Gastrocnemius medialis (tissue), 4 donors: ENCODE measurements around the gene POLR2C. TPM values are rescaled to one million over a fixed set of nuclear protein-coding genes. Genes with fewer than 3 reads are reported as not detected.
A peak's percentile ranks its signal among the peaks of the same experiment; 100 is the strongest.

Source experiments
- ATAC-seq, 2 donors: fragments of 150-250 bp; one replicate each; pipeline ENCODE4 v1.9.1; 2016
- DNase-seq, 2 donors: peaks; one replicate each; pipeline ENCODE4 v3.0.0-alpha.2; 2019
- H3K27ac ChIP-seq, 4 donors: fragments of 200-600 bp; sonication (generic); 1 replicate in 1 of 4; 2 replicates in 3 of 4; pipeline ENCODE4 v1.5.1; 2016 to 2018; ENCODE audit warnings: mild to moderate bottlenecking in 2 of 4, moderate library complexity in 1 of 4
- H3K27me3 ChIP-seq, 3 donors: fragments of 200-600 bp; sonication (generic) in 2 of 3; 1 replicate in 1 of 3; 2 replicates in 2 of 3; pipeline versions ENCODE4 v1.5.1 to v1.6.0; 2016 to 2019; ENCODE audit warnings: mild to moderate bottlenecking in 1 of 3, moderate library complexity in 1 of 3
- H3K36me3 ChIP-seq, 2 donors: fragments of 200-600 bp; sonication (generic) in 1 of 2; one replicate each; pipeline ENCODE4 v1.5.1; 2017 to 2018
- H3K4me1 ChIP-seq, 2 donors: fragments of 200-600 bp; sonication (generic) in 1 of 2; one replicate each; pipeline ENCODE4 v1.5.1; 2016 to 2017; ENCODE audit warnings: mild to moderate bottlenecking in 2 of 2
- H3K4me3 ChIP-seq, 4 donors: fragments of 200-600 bp; sonication (generic) in 3 of 4; 1 replicate in 1 of 4; 2 replicates in 3 of 4; pipeline ENCODE4 v1.5.1; 2016 to 2019; ENCODE audit warnings: mild to moderate bottlenecking in 2 of 4
- H3K9me3 ChIP-seq, 3 donors: fragments of 200-600 bp; sonication (generic) in 2 of 3; 1 replicate in 1 of 3; 2 replicates in 2 of 3; pipeline ENCODE4 v1.5.1; 2016 to 2019
- CTCF ChIP-seq, 5 experiments: fragments of 450-650 bp in 3 of 5; fragments of 200-600 bp in 2 of 5; sonication (generic) in 2 of 5; IDR thresholded peaks in 4 of 5; conservative IDR thresholded peaks in 1 of 5; 1 replicate in 4 of 5; 2 replicates in 1 of 5; pipeline ENCODE4 v1.5.1; 2016 to 2019; ENCODE audit warnings: antibody characterized with exemption in 5 of 5, mild to moderate bottlenecking in 3 of 5, moderate library complexity in 3 of 5
- POLR2A ChIP-seq, 2 donors: fragments of 450-650 bp; IDR thresholded peaks; one replicate each; pipeline ENCODE4 v1.6.1; 2017; ENCODE audit warnings: antibody characterized with exemption in 2 of 2, mild to moderate bottlenecking in 2 of 2, moderate library complexity in 2 of 2
- in situ Hi-C, 4 donors: fragments of 200-750 bp; cut with MboI; loops; one replicate each; pipeline versions ENCODE4 v1.15.0 to v1.8.0; 2017; ENCODE audit warnings: low sequenced_read_pairs in 4 of 4
- intact Hi-C: fragments of 100-400 bp; cut with DNase I; formaldehyde crosslinking; loops from one replicate; pipeline ENCODE4 v1.15.1; 2023; ENCODE audit warnings: low total_unique reads
- total RNA-seq, 4 donors: library from RNA; depleted of rRNA; stranded (reverse); fragments of >200 nt; gene quantifications; one replicate each; pipeline versions ENCODE4 v1.1.0 to v1.2.3, GENCODE V29; 2016

POLR2C gene
- total RNA-seq, 4 donors from 2014 or later = 97.2 to 162 (median 134) TPM

DNA sequence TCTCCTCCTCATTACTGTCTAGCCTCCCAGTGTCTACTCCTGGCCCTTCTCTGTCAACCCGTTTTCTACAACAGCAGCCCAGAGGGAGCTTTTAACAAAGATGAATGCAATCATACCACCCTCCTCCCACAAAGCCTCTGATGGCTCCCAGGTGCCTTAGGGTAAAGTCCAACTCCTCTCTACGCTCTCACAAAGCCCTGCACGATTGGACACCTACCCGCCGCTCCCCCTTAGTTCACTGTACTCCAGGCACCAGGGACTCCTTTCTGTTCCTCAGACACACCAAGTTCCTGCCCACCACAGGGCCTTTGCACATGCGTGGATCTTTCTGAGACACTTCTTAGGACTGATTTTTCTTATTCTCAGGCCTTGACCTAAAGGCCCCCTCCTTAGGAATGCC, 56.4 kb downstream of the POLR2C start:
- Histone ChIP-seq H3K27me3 (no peaks in the 10 kb centered on the region), H3K9me3 (no peaks in the 10 kb centered on the region), H3K36me3 (no peaks in the 10 kb centered on the region), H3K27ac (no peak overlapping the region), H3K4me3 (no peak overlapping the region), H3K4me1 (no peaks in the 10 kb centered on the region)
- no peak for DNase-seq
- intact Hi-C loops (loop anchor here (1.0 kb wide), 2 partner anchors 100 to 219 kb away; no protein-coding TSS in a partner anchor), in situ Hi-C loops (loop anchor here in 3 of 4 donors (5.0 to 10.0 kb wide), 4 partner anchors 94 to 217 kb away; no protein-coding TSS in a partner anchor)
- TF ChIP-seq CTCF (IDR thresholded peaks at IDR 0.05 in 4 of 5, conservative IDR thresholded peaks at IDR 0.05 in 1 of 5) = no peak
- no peak for TF ChIP-seq POLR2A (IDR thresholded peaks at IDR 0.05)
- no peak for ATAC-seq

- TF ChIP-seq POLR2A (IDR thresholded peaks at IDR 0.05) (no peak), CTCF (IDR thresholded peaks at IDR 0.05 in 4 of 5, conservative IDR thresholded peaks at IDR 0.05 in 1 of 5) (peak; percentile 80 to 96 (median 90))
- in situ Hi-C loops (loop anchor here (5.0 to 10.0 kb wide), 4 partner anchors 95 to 218 kb away; no protein-coding TSS in a partner anchor), intact Hi-C loops (loop anchor here (1.0 kb wide), 2 partner anchors 101 to 220 kb away; no protein-coding TSS in a partner anchor)
- H3K4me1 ChIP-seq = no peaks in the 10 kb centered on the region
- ATAC-seq (peak; percentile 65 to 77), DNase-seq (peak; percentile 25 to 52)
- H3K4me3 ChIP-seq = no peak overlapping the region
- no peak overlapping the region for H3K27ac ChIP-seq
- no peaks in the 10 kb centered on the region for H3K36me3 ChIP-seq
- no peaks in the 10 kb centered on the region for H3K9me3 ChIP-seq
- no peaks in the 10 kb centered on the region for H3K27me3 ChIP-seq
These were observed 57.4 kb downstream of the POLR2C start for GRCh38 chr16:57519796-57520360.

Other genes with a start within 250 kb of the POLR2C start
- 10 to 100 TPM; 25.5 to 52.6 (median 44.5) TPM for gene ARL2BP, start 217.4 kb upstream of the POLR2C start, total RNA-seq
- gene PLLP, start 178.0 kb upstream of the POLR2C start, total RNA-seq = 1 to 10 TPM; 1.2 to 6.2 (median 4.7) TPM
- not detected for gene CCL22, start 103.9 kb upstream of the POLR2C start, total RNA-seq
- gene CX3CL1, start 90.2 kb upstream of the POLR2C start, total RNA-seq = 10 to 100 TPM in 1 of 4 donors, 1 to 10 TPM in 3; 2.2 to 15.7 (median 6.7) TPM
- not detected for gene CCL17, start 57.9 kb upstream of the POLR2C start, total RNA-seq
- 10 to 100 TPM; 31.0 to 38.8 (median 37.9) TPM for gene CIAPIN1, start 15.3 kb upstream of the POLR2C start, total RNA-seq
- gene COQ9, start 15.2 kb upstream of the POLR2C start, total RNA-seq = 100 to 1,000 TPM; 107 to 171 (median 135) TPM
- gene DOK4, start 23.8 kb downstream of the POLR2C start, total RNA-seq = 1 to 10 TPM; 2.2 to 3.6 (median 2.9) TPM
- gene CCDC102A, start 73.9 kb downstream of the POLR2C start, total RNA-seq = 1 to 10 TPM; 1.2 to 9.3 (median 3.4) TPM
- gene ADGRG5, start 80.0 kb downstream of the POLR2C start, total RNA-seq = not detected
- gene ADGRG1, start 166.0 kb downstream of the POLR2C start, total RNA-seq = 10 to 100 TPM in 3 of 4 donors, 1 to 10 TPM in 1; 9.8 to 14.6 (median 13.3) TPM
- under 1 TPM in 1 of 4 donors, not detected in 3; 0.71 TPM for gene ADGRG3, start 205.6 kb downstream of the POLR2C start, total RNA-seq
- gene DRC7, start 232.1 kb downstream of the POLR2C start, total RNA-seq = not detected